Chondrocyte (in vitro differentiated cells): ENCODE results near the gene KIF16B. TPM values are rescaled to one million over a fixed set of nuclear protein-coding genes. Genes with fewer than 3 reads are reported as not detected.
A peak's percentile ranks its signal among the peaks of the same experiment; 100 is the strongest.

Experiments used
- DNase-seq: peaks from one replicate; pipeline ENCODE4 v3.0.0; 2021; ENCODE audit warnings: mixed read lengths, low spot score
- H3K27ac Mint-ChIP-seq: one replicate; pipeline ENCODE4 v1.8.0; 2021; ENCODE audit warnings: mild to moderate bottlenecking, moderate library complexity, mixed read lengths; ENCODE audit not compliant: unreplicated experiment
- H3K27me3 Mint-ChIP-seq: 2 replicates; pipeline ENCODE4 v1.8.0; 2021; ENCODE audit warnings: low read depth, mixed read lengths
- H3K36me3 Mint-ChIP-seq: 2 replicates; pipeline ENCODE4 v1.8.0; 2021; ENCODE audit warnings: low read depth, mixed read lengths
- H3K4me1 Mint-ChIP-seq: 2 replicates; pipeline ENCODE4 v1.8.0; 2021; ENCODE audit warnings: low read depth, mild to moderate bottlenecking, mixed read lengths
- H3K4me3 Mint-ChIP-seq: one replicate; pipeline ENCODE4 v1.8.0; 2021; ENCODE audit warnings: mild to moderate bottlenecking, moderate library complexity, mixed read lengths; ENCODE audit not compliant: unreplicated experiment
- H3K9me3 Mint-ChIP-seq: 2 replicates; pipeline ENCODE4 v1.8.0; 2021; ENCODE audit warnings: low read depth, mixed read lengths
- CTCF ChIP-seq: fragments of 200-600 bp; sonication (generic); IDR thresholded peaks from 2 replicates; pipeline ENCODE4 v1.5.0; 2021; ENCODE audit warnings: antibody characterized with exemption, mild to moderate bottlenecking, moderate library complexity
- total RNA-seq: library from RNA; stranded (reverse); gene quantifications from 3 replicates; pipeline ENCODE4 v1.2.1, GENCODE V29; 2021

KIF16B gene
- total RNA-seq, 1 donor from 2014 or later = 11.2 TPM

- TF ChIP-seq CTCF = no peak
- H3K27ac Mint-ChIP-seq = no peak overlapping the region
- no peak for DNase-seq
- no peaks in the 10 kb centered on the region for H3K27me3 Mint-ChIP-seq
- no peaks in the 10 kb centered on the region for H3K36me3 Mint-ChIP-seq
- no peaks in the 10 kb centered on the region for H3K9me3 Mint-ChIP-seq
- H3K4me3 Mint-ChIP-seq = no peak overlapping the region
- H3K4me1 Mint-ChIP-seq = peaks cover 12% of the 10 kb centered on the region
These were observed 38.0 kb downstream of the KIF16B start for GRCh38 chr20:16535277-16535676.

- H3K36me3 Mint-ChIP-seq = no peaks in the 10 kb centered on the region
- no peak for TF ChIP-seq CTCF
- H3K9me3 Mint-ChIP-seq = no peaks in the 10 kb centered on the region
- no peak overlapping the region for H3K4me3 Mint-ChIP-seq
- no peak overlapping the region for H3K27ac Mint-ChIP-seq
- peaks cover 19% of the 10 kb centered on the region for H3K4me1 Mint-ChIP-seq
- no peak for DNase-seq
- no peaks in the 10 kb centered on the region for H3K27me3 Mint-ChIP-seq
These were observed 39.7 kb downstream of the KIF16B start for GRCh38 chr20:16533502-16533901.

- TF ChIP-seq CTCF = no peak
- no peaks in the 10 kb centered on the region for H3K27me3 Mint-ChIP-seq
- no peak for DNase-seq
- H3K4me1 Mint-ChIP-seq = peaks cover 34% of the 10 kb centered on the region
- H3K36me3 Mint-ChIP-seq = peaks cover 3% of the 10 kb centered on the region
- no peak overlapping the region for H3K27ac Mint-ChIP-seq
- H3K9me3 Mint-ChIP-seq = no peaks in the 10 kb centered on the region
- no peak overlapping the region for H3K4me3 Mint-ChIP-seq
These were observed 41.8 kb downstream of the KIF16B start for GRCh38 chr20:16531485-16531884.

GRCh38 chr20:16530201-16530681, 43.0 kb downstream of the KIF16B start:
- peaks cover 5% of the 10 kb centered on the region for H3K36me3 Mint-ChIP-seq
- H3K9me3 Mint-ChIP-seq = no peaks in the 10 kb centered on the region
- H3K27ac Mint-ChIP-seq = peak overlapping the region; percentile 65
- no peaks in the 10 kb centered on the region for H3K27me3 Mint-ChIP-seq
- DNase-seq = no peak
- peaks cover 36% of the 10 kb centered on the region for H3K4me1 Mint-ChIP-seq
- no peak overlapping the region for H3K4me3 Mint-ChIP-seq
- TF ChIP-seq CTCF = peak; percentile 24

GRCh38 chr20:16528078-16528477, 45.2 kb downstream of the KIF16B start:
- H3K27me3 Mint-ChIP-seq = no peaks in the 10 kb centered on the region
- no peak for TF ChIP-seq CTCF
- H3K36me3 Mint-ChIP-seq = peaks cover 8% of the 10 kb centered on the region
- H3K9me3 Mint-ChIP-seq = peaks cover 5% of the 10 kb centered on the region
- no peak overlapping the region for H3K4me3 Mint-ChIP-seq
- DNase-seq = no peak
- H3K4me1 Mint-ChIP-seq = peaks cover 36% of the 10 kb centered on the region
- H3K27ac Mint-ChIP-seq = no peak overlapping the region
